Activated T-cell treated with anti-CD3 and anti-CD28 coated beads for 24 hours (primary cell): ENCODE measurements around the gene PEX7.
"Not testable (repeated sequence)": the region's sequence is repeated elsewhere in the genome, so short reads cannot be mapped to it uniquely, and the experiment has no call there.

ENCODE experiments used
- DNase-seq: peaks from one replicate; pipeline ENCODE4 v3.0.0-alpha.2; 2020; ENCODE audit warnings: low read depth

The PEX7 gene

DNA sequence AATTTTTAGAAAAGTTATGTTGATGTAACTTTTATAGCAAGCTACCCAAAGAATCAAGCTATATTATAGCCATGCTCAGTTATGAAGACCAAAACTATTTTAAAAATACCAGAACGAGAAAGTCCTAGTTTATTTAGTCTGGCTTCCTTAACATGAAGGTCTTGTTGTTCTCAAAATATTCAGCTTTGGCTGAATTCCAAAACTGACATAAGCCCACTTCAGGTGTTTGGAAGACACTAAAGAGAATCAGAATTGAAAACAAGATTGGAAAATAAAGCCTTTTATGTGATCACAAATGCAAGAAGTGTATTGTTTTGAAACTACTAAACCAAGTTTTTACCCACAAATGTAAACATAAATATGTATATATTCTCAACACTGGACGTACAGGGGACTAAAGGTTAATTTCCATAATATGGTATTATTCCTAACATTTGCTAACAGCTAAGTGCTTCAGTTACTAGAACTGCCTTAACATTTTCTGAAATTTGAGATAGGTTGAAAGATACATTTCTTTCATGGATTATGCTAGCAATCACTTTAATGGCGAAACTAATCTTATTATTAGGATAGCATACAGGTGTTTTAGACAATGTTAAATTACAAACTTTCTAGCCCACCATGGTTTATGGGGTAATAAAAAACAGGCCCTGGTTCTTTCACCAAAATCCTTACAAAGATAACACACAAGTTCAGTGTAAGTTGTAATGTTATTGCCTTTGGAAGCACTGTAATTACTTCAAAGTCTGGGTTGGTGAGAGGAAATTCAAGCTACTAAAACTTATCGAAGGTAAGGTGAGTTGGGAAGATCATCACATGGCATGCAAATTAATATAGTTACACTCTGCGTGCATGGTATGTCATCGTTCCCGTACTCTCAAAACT, 31.7 kb upstream of the PEX7 start:
- DNase-seq, result no peak

DNA sequence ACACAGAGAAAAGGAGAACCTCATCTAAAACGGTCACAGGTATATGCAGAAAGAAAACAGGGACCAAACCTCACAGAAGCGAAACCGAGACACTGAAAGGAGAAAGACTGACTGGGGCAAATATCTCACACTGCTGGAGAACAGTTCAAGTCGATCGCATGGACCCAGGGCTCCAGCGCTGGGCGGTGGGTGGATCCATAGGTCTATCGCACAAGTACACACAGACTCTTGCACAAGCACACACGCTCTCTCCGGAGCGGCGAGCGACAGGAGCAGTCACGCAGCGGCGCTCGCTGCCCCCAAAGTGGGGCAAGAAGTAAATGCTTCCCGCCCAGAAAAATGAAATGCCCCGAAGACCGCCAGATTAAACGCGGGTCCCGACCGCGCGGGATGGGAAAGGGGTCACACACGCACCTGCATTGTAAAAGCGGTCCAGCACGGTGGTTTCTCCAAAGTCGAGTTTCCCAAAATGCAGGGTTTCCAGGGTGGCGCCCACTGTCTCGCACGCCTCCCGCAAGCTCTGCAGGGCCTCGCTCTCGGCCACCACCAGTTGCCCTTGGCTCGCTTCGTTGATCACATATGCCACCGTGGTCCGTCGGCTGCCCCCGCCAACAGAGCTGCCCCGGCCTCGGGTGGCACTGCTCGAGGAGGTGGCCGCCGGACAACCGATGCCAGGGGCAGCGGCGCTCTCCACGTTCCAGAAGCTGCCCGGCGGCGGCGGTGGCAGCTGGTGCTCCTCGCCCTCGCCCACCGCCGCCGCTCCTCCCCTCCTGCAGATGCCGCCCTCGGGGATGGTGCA, 30.9 kb upstream of the PEX7 start:
- peak; percentile 26 for DNase-seq

GRCh38 chr6:136792095-136792409, 30.3 kb upstream of the PEX7 start:
- DNase-seq, result peak; percentile 17

- peak; percentile 91 for DNase-seq
These were observed 29.8 kb upstream of the PEX7 start, which contains the start of gene MAP3K5 for GRCh38 chr6:136792410-136793262. TSS of gene MAP3K5 (minus strand) at chr6:136792477. CDS start at chr6:136792157, 320 bp downstream.

- DNase-seq, result no peak
These were observed 29.0 kb upstream of the PEX7 start for GRCh38 chr6:136793363-136793762.

DNA sequence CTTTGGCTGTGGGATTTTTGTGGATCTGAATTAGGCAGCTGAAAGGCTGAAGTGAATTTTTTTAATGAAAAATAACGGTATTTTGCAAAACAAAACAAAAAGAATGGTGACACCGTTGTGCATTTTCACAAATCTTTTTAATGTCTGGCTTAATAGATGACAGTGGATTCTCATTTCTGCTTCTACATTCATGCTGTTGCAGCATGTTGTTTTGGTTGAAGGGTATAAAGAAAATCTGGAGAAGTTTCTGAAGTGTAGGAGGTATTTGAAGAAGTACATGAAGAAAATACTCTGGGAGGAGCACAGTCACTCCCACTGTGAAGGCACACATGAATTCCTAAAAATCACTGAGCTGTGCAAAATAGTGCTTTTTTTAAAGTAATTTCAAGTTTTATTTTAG, 27.0 kb upstream of the PEX7 start:
- DNase-seq, result no peak

DNA sequence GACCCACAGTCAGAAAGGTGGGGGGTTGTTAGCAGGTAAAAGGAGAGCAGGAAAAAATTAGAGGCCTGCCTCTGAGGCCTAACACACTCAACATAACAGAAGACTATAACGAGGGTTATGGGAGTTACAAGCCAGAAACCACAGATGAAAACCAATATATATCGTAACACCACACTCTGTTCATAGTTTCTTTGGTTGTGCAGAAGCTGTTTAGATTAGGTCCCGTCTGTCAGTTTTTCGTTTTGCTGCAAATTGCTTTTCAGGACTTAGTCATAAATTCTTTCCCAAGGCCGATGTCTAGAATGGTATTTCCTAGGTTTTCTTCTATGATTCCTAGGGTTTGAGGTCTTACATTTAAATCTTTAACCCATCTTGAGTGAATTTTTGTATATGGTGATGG, 26.4 kb upstream of the PEX7 start:
- no peak for DNase-seq

DNA sequence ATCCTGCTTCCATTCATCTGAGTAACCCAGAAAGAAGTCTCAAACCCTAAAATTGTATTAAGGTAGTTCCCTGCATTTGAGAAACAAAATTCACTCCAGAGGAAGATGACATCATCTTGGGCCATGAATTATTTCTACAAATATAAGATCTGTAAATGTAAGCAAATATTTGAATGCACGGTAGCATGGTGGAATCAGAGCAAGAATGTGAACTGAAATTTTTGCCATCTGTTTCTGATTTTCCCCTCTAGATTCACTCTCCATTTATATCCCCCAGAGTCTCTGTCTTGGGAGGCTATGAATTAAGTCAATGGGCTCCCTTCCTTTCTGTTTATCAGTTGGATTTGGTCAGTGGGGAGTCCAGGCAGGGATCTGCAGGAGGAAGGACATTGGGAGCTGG, 24.3 kb upstream of the PEX7 start:
- no peak for DNase-seq

DNA sequence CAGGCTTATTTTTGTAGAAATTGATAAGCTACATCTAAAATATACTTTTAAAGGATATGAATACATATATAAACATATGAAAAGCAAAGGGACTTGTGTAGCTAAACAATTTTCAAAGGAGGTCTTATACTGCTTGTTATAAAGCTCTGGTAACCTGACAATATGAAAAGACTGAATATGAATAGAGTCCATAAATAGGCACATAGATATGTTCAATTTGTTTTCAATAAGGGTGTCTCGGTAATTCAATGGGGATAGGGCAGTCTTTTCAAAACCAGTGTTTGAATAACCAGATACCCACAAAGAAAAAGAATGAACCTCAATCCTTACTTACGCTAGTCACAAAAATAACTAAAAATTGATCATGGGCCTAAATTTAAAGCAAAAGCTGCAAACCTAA, 20.8 kb upstream of the PEX7 start:
- no peak for DNase-seq

DNA sequence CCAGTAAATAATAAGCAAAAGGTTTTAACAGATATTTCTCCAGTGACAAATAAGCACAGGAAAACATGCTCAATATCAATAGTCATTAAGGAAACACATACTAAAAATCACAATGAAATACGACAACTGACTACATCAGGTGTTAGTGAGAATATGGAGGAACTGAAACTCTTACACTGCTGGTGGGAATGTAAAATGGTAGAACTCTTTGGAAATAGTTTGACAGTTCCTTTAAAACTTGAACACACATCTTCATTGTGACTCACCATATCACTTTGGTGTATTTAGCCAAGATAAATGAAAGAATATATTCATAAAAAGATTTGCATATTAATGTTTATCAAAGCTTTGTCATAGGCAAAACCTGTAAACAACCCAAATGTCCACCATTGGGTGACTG, 18.8 kb upstream of the PEX7 start:
- no peak for DNase-seq

GRCh38 chr6:136809091-136809860, 13.1 kb upstream of the PEX7 start:
- DNase-seq, result no peak

DNA sequence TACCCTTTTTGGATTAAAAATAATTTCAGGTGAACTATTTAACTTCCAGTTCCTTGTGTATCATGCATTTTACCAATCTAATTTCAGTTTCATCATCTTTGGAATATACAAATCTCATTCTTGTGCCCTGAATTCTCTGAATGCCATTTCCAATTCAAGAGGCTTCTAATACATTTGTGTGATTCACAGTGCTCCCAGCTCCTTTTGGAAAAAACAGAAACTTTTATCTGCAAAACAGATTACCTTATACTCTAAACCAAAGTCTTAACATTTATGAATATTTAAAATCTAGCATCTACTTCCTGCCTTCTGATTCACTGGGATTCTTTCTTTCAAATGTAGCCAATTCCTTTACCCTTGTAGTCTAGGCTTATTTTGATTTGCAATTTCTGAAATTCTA, 11.1 kb upstream of the PEX7 start:
- DNase-seq, result no peak

GRCh38 chr6:136812174-136812573, 10.2 kb upstream of the PEX7 start:
- DNase-seq, result no peak

DNA sequence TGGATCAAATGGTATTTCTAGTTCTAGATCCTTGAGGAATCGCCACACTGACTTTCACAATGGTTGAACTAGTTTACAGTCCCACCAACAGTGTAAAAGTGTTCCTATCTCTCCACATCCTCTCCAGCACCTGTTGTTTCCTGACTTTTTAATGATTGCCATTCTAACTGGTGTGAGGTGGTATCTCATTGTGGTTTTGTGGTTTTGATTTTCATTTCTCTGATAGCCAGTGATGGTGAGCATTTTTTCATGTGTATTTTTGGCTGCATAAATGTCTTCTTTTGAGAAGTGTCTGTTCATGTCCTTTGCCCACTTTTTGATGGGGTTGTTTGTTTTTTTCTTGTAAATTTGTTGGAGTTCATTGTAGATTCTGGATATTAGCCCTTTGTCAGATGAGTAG, 6.8 kb upstream of the PEX7 start:
- not testable (repeated sequence) for DNase-seq

GRCh38 chr6:136816656-136817055, 5.7 kb upstream of the PEX7 start:
- DNase-seq, result no peak

DNA sequence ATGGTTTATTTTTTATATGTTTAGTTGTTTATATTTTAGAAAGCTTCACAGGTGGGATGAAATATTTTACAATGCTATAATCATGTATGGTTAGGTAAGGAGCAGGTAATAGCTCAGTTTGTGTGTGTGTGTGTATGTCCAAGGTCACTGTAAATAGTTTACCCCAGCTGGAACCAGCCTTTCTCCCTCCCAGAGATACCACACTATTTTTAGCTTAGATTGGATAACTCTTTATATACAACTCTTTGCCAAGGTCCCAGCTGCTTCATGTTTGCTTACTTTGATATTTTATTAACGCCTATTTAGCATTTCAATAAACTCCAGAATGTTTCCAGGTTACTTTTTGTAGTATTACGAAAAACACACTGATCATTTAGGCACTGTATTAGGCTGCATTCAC, 1.8 kb upstream of the PEX7 start:
- DNase-seq, result no peak

DNA sequence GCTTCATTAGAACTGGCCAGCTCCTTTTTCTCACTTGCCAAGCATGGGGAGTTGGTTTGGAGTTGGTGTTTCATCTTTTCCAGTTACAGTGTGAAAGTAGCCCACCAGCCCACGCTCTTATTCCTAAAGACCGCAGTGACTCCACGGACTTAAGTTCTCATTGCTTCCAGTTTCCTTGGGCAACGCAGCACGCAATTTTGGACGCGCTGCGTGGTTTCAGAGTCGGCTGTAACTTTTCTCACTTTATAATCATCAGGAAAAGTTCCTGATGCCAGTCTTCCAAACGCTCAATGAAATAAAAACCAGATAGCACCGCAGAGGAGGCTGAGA, 381 bp upstream of the PEX7 start:
- DNase-seq, result peak; percentile 19

DNA sequence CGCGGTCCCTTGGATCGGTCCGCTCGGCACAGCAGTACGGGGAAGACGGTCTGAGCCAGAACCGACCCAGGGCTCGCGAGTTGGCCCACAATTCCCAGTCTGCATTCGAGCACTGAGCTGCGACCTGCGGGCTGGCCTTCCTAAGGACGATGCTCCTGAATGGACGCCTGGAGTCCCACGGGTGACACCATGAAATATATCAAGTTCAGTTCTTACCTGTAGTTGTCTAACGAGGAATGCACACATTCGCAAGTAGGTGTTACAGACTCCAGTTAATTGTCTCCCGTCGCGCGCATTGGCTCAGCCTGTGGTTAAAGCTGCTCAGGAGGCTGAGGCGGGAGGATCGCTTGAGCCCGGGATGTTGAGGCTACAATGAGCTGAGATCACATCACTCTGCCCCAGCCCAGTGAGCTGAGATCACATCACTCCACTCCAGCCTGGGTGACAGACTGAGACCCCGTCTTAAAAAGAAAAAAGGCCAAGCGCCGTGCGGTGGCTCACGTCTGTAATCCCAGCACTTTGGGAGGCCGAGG, 802 bp downstream of the PEX7 start:
- no peak for DNase-seq

GRCh38 chr6:136826216-136826615, 3.8 kb downstream of the PEX7 start:
- DNase-seq, result no peak

DNA sequence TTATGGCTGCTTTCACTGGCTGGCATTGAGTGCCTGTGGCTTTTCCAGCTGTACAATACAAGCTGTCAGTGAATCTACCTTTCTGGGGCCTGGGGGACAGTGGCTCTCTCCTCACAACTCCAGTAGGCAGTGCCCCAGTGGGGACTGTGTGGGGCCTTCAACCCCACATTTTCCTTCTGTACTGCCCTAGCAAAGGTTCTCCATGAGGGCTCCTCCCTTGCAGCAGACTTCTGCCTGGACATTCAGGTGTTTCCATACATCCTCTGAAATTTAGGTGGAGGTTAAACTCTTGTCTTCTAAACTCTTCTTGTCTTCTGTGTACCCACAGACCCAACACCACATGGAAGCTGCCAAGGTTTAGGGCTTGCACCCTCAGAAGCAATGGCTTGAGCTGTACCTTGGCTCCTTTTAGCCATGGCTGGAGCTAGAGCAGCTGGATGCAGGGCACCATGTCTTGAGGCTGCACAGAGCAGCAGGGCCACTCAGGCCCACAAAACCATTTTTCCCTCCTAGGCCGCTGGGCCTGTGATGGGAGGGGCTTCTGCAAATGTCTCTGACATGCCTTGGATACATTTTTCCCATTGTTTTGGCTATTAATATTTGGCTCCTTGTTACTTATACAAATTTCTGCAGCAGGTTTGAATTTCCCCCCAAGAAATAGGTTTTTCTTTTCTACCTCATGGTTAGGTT, 9.6 kb downstream of the PEX7 start:
- DNase-seq, result no peak
